Stimulated activated CD4-positive, alpha-beta T cell treated with anti-CD3 and anti-CD28 coated beads, Interleukin-12 subunit alpha, Interleukin-12 subunit beta, amount 100 ng/mL, for 4 hours (primary cell): ENCODE data around the gene OR1L8.
"Not testable (repeated sequence)": the region's sequence is repeated elsewhere in the genome, so short reads cannot be mapped to it uniquely, and the experiment has no call there.

Experiments used
- DNase-seq: peaks from one replicate; pipeline ENCODE4 v3.0.0-alpha.2; 2020

The OR1L8 gene, protein sequence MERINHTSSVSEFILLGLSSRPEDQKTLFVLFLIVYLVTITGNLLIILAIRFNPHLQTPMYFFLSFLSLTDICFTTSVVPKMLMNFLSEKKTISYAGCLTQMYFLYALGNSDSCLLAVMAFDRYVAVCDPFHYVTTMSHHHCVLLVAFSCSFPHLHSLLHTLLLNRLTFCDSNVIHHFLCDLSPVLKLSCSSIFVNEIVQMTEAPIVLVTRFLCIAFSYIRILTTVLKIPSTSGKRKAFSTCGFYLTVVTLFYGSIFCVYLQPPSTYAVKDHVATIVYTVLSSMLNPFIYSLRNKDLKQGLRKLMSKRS

DNA sequence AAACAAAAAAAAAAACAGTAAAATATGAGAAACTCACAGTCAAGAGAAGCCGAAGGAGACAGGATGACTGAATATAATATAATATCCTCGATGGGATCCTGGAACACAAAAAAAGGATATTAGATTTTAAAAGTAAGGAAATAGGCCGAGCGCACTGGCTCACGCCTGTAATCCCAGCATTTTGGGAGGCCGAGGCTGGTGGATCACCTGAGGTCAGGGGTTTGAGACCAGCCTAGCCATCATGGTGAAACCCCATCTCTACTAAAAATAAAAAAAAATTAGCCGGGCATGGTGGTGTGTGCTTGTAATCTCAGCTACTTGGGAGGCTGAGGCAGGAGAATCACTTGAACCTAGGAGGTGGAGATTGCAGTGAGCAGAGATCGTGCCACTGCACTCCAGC lies at the start of gene OR1L8:
OR1L8 (minus strand) TSS at position 101 of the 400 bp plus-strand sequence. CDS start 14,907 bp downstream, outside the sequence.
- not testable (repeated sequence) for DNase-seq

GRCh38 chr9:122619996-122620395 lies 36.8 kb upstream of the OR1L8 start:
- DNase-seq: no peak

GRCh38 chr9:122614362-122614761 lies 31.2 kb upstream of the OR1L8 start, which contains the start of gene OR1Q1:
Gene OR1Q1, plus strand, starts transcription at chr9:122614738. Its CDS starts 0 bp downstream, at chr9:122614738.
- DNase-seq: no peak

- DNase-seq: no peak
These were observed 26.6 kb upstream of the OR1L8 start for GRCh38 chr9:122609804-122610203.

DNA sequence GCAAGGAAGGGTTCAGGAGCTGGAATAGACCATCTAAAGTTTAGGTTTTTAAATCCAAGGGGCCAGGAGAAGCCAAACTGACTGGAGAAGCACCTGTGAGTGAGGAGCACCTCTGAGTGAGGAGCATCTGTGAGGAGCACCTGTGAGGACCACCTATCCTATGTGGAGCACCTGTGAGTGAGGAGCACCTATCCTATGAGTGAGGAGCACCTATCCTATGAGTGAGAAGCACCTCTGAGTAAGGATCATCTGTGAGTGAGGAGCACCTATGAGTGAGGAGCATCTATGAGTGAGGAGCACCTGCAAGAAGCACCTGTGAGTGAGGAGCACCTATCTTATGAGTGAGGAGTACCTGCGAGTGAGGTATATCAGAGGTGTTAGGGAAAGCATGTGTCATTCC lies 23.4 kb upstream of the OR1L8 start:
- DNase-seq: no peak

GRCh38 chr9:122605691-122606090 lies 22.5 kb upstream of the OR1L8 start:
- DNase-seq: no peak

GRCh38 chr9:122580360-122580759 lies 2.8 kb downstream of the OR1L8 start:
- DNase-seq: no peak

GRCh38 chr9:122579874-122580273 lies 3.3 kb downstream of the OR1L8 start:
- DNase-seq: no peak

- no peak for DNase-seq
These were observed 10.7 kb downstream of the OR1L8 start for GRCh38 chr9:122572456-122572855.

DNA sequence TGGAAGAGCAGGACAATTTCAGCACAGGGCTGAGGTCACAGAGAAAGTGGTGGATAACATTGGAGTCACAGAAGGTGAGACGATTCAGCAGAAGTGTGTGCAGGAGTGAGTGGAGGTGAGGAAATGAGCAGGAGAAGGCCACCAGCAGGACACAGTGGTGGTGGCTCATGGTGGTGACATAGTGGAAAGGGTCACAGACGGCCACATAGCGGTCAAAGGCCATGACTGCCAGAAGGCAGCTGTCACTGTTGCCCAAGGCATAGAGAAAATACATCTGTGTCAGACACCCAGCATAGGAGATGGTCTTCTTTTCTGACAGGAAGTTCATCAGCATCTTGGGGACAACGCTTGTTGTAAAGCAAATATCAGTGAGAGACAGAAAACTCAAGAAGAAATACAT lies 15.3 kb downstream of the OR1L8 start:
- DNase-seq: no peak

DNA sequence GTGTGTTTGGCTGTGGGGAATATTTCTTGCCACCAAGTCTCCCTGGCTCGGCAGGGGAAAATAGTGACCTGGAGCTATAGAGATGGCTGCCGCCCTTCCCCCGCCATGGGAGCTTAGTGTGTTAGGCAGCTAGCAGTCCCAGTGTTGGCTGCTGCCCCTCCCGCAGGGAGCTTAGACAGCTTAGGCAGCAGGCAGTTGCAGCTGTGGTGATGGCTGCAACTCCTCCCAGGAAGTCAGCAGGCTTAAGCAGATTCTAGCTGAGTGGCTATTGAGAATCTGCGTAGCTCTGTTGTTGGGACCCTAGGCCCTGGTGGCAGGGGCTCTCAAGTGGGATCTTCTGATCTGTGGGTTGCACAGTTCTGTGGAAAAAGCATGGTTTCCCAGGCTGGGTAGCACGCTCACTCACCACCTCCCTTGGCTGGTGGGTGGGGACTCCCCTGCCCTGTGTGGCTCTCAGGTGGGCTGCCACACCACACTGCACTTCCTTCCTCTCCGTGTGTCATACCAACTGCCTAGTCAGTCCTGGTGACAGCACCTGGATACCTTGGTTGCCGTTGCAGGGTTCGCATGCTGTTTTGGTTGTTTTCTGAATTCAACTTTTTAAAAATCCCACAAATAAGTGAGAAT lies 20.9 kb downstream of the OR1L8 start:
- DNase-seq: no peak

DNA sequence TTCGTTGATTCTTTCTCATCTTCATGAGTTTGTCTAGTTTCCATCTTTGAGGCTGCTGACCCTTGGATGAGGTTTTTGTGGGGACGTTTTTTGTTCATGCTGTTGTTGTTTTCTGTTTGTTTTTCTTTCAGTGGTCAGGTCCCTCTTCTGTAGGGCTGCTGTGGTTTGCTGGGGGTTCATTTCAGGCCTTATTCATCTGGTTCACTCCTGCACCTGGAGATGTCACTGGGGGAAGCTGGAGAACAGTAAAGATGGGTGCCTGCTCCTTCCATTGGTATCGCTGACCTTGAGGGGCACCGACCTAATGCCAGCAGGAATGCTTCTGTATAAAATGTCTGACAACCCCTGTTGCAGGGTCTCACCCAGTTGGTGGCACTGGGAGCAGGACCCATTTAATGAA lies 21.7 kb downstream of the OR1L8 start:
- no peak for DNase-seq

DNA sequence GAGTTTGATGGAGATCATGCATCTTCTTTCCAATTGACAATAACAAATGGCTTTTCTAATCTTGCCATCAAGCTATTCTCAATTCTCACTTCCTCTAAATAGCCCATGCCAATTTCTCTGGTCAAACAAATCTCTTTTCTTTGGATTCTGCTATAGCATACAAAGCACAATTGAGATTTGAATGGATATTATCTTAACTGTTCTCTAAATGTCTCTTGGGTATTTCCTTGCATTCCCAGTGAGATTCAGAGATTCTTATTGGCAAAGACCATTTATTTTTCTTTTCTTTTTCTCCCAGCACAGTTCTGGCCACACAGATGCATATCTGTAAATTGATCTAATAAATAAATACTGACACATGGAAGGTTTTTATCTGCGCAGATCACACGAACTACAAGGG lies 30.4 kb downstream of the OR1L8 start, which contains the start of gene OR1N2:
OR1N2 (plus strand) TSS at position 301 of the 400 bp plus-strand sequence. CDS start 100 bp downstream, outside the sequence.
- DNase-seq: no peak

DNA sequence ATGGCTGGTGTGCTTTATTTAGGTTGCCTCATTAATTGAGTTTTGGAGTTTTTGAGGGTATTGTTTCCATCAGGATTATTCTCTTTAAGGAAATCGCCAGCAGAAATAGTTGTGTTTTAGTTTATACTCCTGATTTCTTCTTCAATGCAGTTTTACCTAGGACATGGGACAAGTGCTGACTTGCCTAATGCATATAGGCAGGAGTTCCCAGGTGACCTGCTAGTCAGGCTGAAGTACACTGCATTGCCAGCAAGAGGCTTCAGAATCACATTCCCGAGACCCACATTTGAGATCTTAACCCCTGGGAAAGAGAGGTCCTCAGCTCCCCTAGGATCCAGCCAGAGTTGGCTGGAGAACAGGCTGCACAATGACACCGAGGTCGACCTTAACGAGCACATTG lies 31.8 kb downstream of the OR1L8 start:
- DNase-seq: no peak

GRCh38 chr9:122546196-122546595 lies 37.0 kb downstream of the OR1L8 start:
- DNase-seq: no peak

DNA sequence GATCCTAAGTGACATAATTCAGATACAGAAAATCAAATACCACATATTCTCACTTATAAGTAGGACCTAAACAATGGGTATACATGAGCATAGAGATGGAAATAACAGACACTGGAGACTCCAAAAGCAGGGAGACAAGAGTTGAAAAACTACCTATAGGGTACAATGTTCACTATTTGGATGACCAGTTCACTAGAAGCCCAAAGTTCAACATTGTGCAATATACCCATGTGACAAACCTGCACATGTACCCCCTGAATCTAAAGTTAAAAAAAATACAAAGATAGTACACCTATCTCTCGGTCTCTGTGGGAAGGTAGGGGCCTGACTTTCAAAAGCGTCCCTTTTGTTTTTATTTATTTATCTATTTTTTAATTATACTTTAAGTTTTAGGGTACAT lies 44.4 kb downstream of the OR1L8 start:
- no peak for DNase-seq

GRCh38 chr9:122537066-122537465 lies 46.1 kb downstream of the OR1L8 start:
- DNase-seq: not testable (repeated sequence)

DNA sequence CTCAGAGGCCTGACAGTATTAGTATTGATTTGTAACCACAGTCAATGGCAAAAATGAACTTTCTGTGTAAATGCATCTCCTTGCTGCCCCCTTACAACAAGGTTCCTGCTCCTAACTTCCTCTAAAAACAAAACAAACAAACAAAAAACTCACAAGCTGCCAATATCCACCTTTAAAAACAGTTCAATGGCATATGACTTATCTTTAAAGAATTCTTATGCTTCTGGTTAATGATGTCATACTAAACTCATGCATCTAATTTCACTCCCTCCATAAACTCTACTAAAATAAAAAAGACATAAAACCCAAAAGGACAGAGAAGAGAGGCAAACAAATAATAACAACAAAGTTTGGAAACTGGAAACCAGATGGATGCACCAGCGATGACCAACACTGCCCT lies 47.0 kb downstream of the OR1L8 start:
- no peak for DNase-seq

DNA sequence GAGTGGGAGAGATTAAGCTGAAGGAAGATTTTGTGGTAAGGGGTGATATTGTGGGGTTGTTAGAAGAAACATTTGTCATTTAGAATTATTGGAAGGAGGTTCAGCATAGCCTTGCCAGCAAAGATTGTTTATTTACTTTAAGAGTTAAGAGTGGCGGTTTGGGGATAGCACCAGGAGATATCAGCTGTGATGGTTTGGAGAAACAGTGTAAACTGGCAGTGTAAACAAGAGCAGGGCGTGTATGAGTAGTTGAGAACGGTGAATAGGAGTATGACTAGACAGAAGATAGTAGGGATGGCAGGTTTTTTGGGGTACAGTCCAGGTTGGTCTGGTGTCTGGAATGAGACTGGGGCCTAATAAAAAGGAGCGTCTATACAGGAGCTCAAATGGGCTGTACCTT lies 52.0 kb downstream of the OR1L8 start:
- DNase-seq: not testable (repeated sequence)

DNA sequence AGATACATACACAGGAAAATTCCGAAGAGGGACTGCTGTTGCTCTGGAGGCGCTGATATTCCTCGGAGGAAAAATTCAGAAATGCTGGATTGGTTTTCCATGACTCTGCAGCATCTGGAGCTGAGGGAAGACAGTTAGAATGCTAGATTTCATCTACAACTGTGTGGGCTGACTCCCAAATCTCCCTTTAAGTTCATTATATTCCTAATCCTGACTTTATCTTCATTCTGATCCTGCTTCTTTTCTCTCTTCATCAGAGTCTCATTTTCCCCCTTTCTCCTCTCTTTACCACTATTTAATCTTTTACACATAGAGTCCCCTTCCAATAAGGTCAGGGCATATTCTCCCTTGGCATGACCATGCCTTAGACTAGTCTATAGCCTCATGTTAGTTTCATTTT lies 56.0 kb downstream of the OR1L8 start, which contains the start of gene OR1N1:
OR1N1 (minus strand) TSS at position 101 of the 400 bp plus-strand sequence; CDS start at position 101, 0 bp downstream.
- DNase-seq: no peak

GRCh38 chr9:122526602-122527001 lies 56.6 kb downstream of the OR1L8 start:
- DNase-seq: no peak

GRCh38 chr9:122519376-122519775 lies 63.8 kb downstream of the OR1L8 start:
- no peak for DNase-seq

- DNase-seq: no peak
These were observed 64.3 kb downstream of the OR1L8 start, which contains the start of gene OR1J4 for GRCh38 chr9:122518841-122519240. Gene OR1J4, plus strand, starts transcription at chr9:122519141. Its CDS starts 0 bp downstream, at chr9:122519141.

DNA sequence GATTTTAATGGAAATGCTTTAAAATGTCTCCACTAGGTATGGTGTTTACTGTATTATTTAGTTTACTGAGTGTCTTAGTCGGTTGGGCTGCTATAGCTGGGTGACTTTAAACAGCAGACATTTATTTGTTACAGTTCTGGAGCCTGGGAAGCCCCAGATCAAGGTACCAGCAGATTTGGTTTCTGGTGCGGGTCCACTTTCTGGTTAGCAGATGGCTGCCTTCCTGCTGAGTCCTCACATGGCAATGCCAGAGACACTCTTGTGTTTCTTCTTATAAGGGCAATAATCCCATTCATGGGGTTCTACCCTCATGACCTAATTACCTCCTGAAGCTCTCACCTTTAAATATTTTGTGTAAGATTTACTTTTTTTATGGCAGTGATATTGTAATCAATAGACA lies 65.0 kb downstream of the OR1L8 start:
- DNase-seq: no peak
